ENCODE data around the gene PELI3.

DNA sequence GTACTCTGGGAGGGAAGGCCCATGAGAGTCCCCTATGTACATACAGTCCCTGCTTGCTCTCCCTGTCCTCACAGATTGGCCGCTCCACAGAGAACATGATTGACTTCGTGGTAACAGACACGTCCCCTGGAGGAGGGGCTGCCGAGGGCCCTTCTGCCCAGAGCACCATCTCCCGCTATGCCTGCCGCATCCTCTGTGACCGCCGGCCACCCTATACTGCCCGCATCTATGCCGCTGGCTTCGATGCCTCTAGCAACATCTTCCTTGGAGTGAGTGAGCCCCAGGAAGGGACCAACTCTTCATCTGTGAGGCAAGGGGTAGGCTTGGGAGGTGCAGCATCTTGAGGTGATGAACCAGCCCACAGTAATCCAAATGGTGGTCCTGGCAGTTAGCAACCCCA is 6.5 kb downstream of the PELI3 start:
- TF ChIP-seq, protein P1, sequence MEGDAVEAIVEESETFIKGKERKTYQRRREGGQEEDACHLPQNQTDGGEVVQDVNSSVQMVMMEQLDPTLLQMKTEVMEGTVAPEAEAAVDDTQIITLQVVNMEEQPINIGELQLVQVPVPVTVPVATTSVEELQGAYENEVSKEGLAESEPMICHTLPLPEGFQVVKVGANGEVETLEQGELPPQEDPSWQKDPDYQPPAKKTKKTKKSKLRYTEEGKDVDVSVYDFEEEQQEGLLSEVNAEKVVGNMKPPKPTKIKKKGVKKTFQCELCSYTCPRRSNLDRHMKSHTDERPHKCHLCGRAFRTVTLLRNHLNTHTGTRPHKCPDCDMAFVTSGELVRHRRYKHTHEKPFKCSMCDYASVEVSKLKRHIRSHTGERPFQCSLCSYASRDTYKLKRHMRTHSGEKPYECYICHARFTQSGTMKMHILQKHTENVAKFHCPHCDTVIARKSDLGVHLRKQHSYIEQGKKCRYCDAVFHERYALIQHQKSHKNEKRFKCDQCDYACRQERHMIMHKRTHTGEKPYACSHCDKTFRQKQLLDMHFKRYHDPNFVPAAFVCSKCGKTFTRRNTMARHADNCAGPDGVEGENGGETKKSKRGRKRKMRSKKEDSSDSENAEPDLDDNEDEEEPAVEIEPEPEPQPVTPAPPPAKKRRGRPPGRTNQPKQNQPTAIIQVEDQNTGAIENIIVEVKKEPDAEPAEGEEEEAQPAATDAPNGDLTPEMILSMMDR (IDR thresholded peaks at IDR 0.05) = no peak
- no peak for TF ChIP-seq POLR2A (IDR thresholded peaks at IDR 0.05)

Data from esophagus squamous epithelium (tissue), 4 donors.